ENCODE measurements around the gene APLP1. TPM values are rescaled to one million over a fixed set of nuclear protein-coding genes. Genes with fewer than 3 reads are reported as not detected.
A peak's percentile ranks its signal among the peaks of the same experiment; 100 is the strongest.

APLP1 gene
- total RNA-seq, 2 donors from 2014 or later: 2.6 to 3.7 TPM

- Histone ChIP-seq H3K36me3 (no peaks in the 10 kb centered on the region), H3K4me1 (peaks cover 3% of the 10 kb centered on the region), H3K27ac (no peak overlapping the region), H3K27me3 (no peaks in the 10 kb centered on the region), H3K9ac (ENCODE audit: low read depth in 2 of 2, low read length in 2 of 2) (no peak overlapping the region), H3K9me3 (no peaks in the 10 kb centered on the region), H3K4me3 (no peak overlapping the region)
- intact Hi-C loops (cut with DNase I): loop anchor here (5.0 kb wide), 1 partner anchor 36 kb away; no protein-coding TSS in a partner anchor
- TF ChIP-seq, protein P1, sequence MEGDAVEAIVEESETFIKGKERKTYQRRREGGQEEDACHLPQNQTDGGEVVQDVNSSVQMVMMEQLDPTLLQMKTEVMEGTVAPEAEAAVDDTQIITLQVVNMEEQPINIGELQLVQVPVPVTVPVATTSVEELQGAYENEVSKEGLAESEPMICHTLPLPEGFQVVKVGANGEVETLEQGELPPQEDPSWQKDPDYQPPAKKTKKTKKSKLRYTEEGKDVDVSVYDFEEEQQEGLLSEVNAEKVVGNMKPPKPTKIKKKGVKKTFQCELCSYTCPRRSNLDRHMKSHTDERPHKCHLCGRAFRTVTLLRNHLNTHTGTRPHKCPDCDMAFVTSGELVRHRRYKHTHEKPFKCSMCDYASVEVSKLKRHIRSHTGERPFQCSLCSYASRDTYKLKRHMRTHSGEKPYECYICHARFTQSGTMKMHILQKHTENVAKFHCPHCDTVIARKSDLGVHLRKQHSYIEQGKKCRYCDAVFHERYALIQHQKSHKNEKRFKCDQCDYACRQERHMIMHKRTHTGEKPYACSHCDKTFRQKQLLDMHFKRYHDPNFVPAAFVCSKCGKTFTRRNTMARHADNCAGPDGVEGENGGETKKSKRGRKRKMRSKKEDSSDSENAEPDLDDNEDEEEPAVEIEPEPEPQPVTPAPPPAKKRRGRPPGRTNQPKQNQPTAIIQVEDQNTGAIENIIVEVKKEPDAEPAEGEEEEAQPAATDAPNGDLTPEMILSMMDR (IDR thresholded peaks at IDR 0.05): no peak
- no peak for DNase-seq
Observed at GRCh38 chr19:35895911-35896642, 27.7 kb downstream of the APLP1 start.

DNA sequence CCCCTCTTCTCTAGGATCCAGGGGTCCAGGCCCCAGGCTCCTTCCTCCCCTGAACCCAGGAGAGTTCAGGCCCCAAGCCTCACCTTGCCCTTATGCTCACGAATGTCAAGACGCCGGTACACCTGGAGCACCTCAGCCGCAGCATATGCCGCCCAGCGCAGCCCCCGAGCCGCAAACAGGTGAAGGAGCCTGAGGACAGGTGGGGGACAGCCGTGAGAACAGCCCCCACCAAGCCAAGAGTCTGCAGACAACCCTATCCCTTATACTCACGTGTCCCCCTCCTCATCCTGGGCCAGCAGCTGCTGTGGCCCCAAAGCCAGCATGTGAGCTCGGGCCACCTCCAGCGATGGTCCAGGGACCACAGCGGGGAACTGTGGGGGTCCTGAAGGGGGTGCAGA lies 28.3 kb downstream of the APLP1 start:
- intact Hi-C loops (cut with DNase I): loop anchor here (5.0 kb wide), 1 partner anchor 36 kb away; no protein-coding TSS in a partner anchor
- Histone ChIP-seq H3K27me3 (no peaks in the 10 kb centered on the region), H3K4me3 (no peak overlapping the region), H3K27ac (no peak overlapping the region), H3K4me1 (peaks cover 3% of the 10 kb centered on the region), H3K9ac (ENCODE audit: low read depth in 2 of 2, low read length in 2 of 2) (no peak overlapping the region), H3K36me3 (no peaks in the 10 kb centered on the region), H3K9me3 (no peaks in the 10 kb centered on the region)
- no peak for DNase-seq
- TF ChIP-seq, protein P1 (IDR thresholded peaks at IDR 0.05): no peak

GRCh38 chr19:35897706-35898451 lies 29.5 kb downstream of the APLP1 start:
- Histone ChIP-seq H3K27ac (peak overlapping the region; percentile 89), H3K4me1 (peaks cover 3% of the 10 kb centered on the region), H3K9me3 (no peaks in the 10 kb centered on the region), H3K4me3 (peak overlapping the region; percentile 46), H3K9ac (ENCODE audit: low read depth in 2 of 2, low read length in 2 of 2) (peak overlapping the region in 1 of 2 donors; percentile 89), H3K36me3 (no peaks in the 10 kb centered on the region), H3K27me3 (no peaks in the 10 kb centered on the region)
- intact Hi-C loops (cut with DNase I): loop anchor here (5.0 kb wide), 1 partner anchor 34 kb away; no protein-coding TSS in a partner anchor
- DNase-seq: no peak
- TF ChIP-seq, protein P1 (IDR thresholded peaks at IDR 0.05): no peak

- intact Hi-C loops (cut with DNase I): loop anchor here (5.0 kb wide), 1 partner anchor 34 kb away; no protein-coding TSS in a partner anchor
- no peak for DNase-seq
- peaks cover 3% of the 10 kb centered on the region for H3K4me1 ChIP-seq
Observed at GRCh38 chr19:35898499-35898809, 30.1 kb downstream of the APLP1 start.

GRCh38 chr19:35899547-35900214 lies 31.3 kb downstream of the APLP1 start:
- peak overlapping the region; percentile 89 for H3K27ac ChIP-seq
- peaks cover 3% of the 10 kb centered on the region for H3K4me1 ChIP-seq
- no peaks in the 10 kb centered on the region for H3K36me3 ChIP-seq
- no peaks in the 10 kb centered on the region for H3K27me3 ChIP-seq
- DNase-seq: peak; percentile 87
- peak overlapping the region; percentile 46 for H3K4me3 ChIP-seq
- TF ChIP-seq, protein P1 (IDR thresholded peaks at IDR 0.05): no peak
- intact Hi-C loops (cut with DNase I): loop anchor here (5.0 kb wide), 1 partner anchor 33 kb away; no protein-coding TSS in a partner anchor
- peak overlapping the region; percentile 89 to 91 for H3K9ac ChIP-seq (ENCODE audit: low read depth in 2 of 2, low read length in 2 of 2)
- no peaks in the 10 kb centered on the region for H3K9me3 ChIP-seq

More at GRCh38 chr19:35898499-35898809, 30.1 kb downstream of the APLP1 start:
- peak overlapping the region; percentile 89 to 91 for H3K9ac ChIP-seq (ENCODE audit: low read depth in 2 of 2, low read length in 2 of 2)
- peak overlapping the region; percentile 89 for H3K27ac ChIP-seq
- H3K27me3 ChIP-seq: no peaks in the 10 kb centered on the region
- H3K36me3 ChIP-seq: no peaks in the 10 kb centered on the region
- TF ChIP-seq, protein P1 (IDR thresholded peaks at IDR 0.05): no peak
- peak overlapping the region; percentile 46 for H3K4me3 ChIP-seq
- H3K9me3 ChIP-seq: no peaks in the 10 kb centered on the region

Data from colonic mucosa (tissue), 4 donors.